ENCODE results near the gene SERP2.
A peak's percentile ranks its signal among the peaks of the same experiment; 100 is the strongest.
"Not testable (repeated sequence)": the region's sequence is repeated elsewhere in the genome, so short reads cannot be mapped to it uniquely, and the experiment has no call there.

SERP2 gene

DNA sequence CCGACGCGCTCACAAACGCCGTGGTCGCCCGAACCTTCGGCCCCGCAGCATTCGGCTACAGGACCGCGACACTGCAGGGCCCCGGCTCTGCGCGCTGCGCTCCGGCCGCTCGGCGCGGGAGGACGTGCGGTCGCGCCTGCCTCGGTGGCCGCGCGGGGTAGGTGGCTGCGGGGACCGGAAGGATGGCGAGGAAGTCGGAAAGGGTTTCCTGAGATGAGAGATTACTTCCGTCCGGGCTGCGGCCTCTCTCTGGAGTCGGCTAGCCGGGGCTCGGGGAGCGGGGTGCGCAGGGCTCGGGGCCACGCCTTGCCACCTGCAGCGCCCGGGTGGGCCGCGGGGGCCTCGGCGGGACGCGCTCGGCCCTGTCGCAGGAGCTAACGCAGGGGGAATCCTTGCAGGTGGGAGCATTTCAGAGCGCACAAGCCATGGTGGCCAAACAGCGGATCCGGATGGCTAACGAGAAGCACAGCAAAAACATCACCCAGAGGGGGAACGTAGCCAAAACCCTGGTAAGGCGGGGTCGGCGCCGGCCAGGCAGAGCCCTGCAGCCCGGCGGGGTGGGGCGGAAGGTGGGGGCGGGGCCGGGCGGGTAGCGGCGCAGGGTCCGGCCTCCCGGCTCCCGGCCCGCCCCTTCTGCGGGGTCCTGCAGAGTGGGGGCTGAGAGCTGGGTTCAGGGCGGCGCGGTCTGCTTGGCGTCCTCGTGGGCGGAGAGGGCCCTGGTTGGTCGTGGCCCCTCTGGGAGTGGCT, at the start of gene SERP2:
TSS of gene SERP2 (plus strand) at position 224 of the 747 bp plus-strand sequence. CDS start at position 426, 202 bp downstream.
- no peak for DNase-seq (ENCODE audit: low read depth)
- in situ Hi-C loops (cut with HindIII; ENCODE audit: low sequenced_read_pairs) = loop anchor here (5.0 kb wide), 1 partner anchor 51 kb away; no protein-coding TSS in a partner anchor
- TF ChIP-seq, protein P1, sequence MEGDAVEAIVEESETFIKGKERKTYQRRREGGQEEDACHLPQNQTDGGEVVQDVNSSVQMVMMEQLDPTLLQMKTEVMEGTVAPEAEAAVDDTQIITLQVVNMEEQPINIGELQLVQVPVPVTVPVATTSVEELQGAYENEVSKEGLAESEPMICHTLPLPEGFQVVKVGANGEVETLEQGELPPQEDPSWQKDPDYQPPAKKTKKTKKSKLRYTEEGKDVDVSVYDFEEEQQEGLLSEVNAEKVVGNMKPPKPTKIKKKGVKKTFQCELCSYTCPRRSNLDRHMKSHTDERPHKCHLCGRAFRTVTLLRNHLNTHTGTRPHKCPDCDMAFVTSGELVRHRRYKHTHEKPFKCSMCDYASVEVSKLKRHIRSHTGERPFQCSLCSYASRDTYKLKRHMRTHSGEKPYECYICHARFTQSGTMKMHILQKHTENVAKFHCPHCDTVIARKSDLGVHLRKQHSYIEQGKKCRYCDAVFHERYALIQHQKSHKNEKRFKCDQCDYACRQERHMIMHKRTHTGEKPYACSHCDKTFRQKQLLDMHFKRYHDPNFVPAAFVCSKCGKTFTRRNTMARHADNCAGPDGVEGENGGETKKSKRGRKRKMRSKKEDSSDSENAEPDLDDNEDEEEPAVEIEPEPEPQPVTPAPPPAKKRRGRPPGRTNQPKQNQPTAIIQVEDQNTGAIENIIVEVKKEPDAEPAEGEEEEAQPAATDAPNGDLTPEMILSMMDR (IDR thresholded peaks at IDR 0.05; ENCODE audit: low read depth, low read length, missing control alignments) = no peak
- H3K4me3 ChIP-seq (ENCODE audit: low read depth, low read length) = peak within 1 kb of the TSS; percentile 47

DNA sequence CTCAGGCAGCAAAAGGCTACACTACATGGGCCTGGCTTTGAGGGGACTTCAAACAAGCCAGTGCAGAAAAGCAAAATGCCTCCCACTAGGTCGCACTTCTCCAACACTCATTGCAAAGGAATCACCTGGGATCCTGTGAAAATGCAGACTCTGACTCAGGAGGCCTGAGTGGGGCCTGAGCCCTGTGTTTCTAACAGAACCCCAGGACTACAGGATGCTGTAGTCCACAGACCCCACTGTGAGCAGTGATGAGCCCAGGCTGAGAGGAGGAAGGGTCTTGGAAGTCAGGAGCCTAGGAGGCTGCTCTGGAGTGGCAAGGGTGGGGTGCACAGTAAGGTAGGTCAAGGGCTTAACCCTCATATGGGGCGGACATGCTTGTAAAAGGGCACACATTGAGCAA, 46.7 kb upstream of the SERP2 start:
- in situ Hi-C loops (cut with HindIII; ENCODE audit: low sequenced_read_pairs) = no loop called here
- H3K4me3 ChIP-seq (ENCODE audit: low read depth, low read length) = no peak overlapping the region
- TF ChIP-seq, protein P1 (IDR thresholded peaks at IDR 0.05; ENCODE audit: low read depth, low read length, missing control alignments) = no peak
- DNase-seq (ENCODE audit: low read depth) = no peak

DNA sequence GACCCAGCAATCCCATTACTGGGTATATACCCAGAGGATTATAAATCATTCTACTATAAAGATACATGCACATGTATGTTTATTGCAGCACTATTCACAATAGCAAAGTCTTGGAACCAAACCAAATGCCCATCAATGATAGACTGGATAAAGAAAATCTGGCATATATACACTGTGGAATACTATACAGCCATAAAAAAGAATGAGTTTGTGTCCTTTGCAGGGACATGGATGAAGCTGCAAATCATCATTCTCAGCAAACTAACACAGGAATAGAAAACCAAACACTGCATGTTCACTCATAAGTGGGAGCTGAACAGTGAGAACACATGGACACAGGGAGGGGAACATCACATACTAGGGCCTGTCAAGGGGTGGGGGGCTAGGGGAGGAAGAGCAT, 44.6 kb upstream of the SERP2 start:
- in situ Hi-C loops (cut with HindIII; ENCODE audit: low sequenced_read_pairs); H3K4me3 ChIP-seq (ENCODE audit: low read depth, low read length); DNase-seq (ENCODE audit: low read depth): not testable (repeated sequence)

DNA sequence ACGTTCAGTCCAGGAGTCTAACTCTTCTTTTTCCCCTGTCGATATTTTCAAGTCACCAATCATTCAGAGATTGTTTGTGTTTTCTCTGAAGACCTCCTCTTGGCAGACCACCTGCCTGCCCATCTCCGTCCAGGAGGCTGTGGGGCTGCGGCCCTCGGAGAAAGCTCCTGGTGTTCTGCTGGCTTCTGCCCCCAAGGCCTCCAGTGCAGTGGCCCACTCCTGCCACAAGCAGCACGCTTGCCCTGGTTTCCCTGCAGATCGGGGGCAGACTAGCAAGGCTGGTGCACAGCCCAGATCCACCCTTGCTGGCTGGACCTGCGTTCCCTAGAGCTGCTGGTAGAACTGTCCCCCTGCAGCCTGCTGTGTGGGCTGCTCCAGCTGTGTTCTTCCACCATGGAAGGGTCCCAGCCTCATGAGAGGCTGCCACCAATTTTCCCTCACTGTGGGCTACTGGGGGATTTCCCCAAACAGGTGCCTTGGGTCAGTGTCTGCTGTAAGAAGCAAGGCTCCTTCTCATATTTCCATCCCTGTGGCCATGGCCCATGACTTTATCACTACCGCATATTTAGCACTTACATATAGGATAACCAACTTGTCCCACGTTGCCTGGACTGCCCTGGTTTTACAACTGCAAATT, 43.6 kb upstream of the SERP2 start:
- H3K4me3 ChIP-seq (ENCODE audit: low read depth, low read length) = no peak overlapping the region
- no peak for DNase-seq (ENCODE audit: low read depth)
- TF ChIP-seq, protein P1 (IDR thresholded peaks at IDR 0.05; ENCODE audit: low read depth, low read length, missing control alignments) = no peak
- in situ Hi-C loops (cut with HindIII; ENCODE audit: low sequenced_read_pairs) = no loop called here

DNA sequence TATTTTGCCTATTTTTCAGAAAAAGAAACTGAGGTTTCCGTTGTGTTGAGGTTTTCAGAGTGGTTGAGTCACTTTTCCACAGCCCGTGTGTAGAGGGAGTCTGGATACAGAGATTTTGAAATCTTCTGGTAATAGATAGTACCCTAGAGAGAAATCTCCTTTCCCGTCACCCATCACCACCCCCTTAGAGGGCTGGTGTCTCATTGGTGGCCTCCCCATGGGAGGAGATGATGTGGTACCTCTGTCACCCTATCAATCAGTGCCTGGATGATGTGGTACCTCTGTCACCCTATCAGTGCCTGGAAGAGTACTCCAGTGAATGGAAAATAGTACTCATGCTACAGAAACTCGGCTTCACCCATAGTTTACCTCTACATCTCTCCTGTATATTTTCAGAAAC, 42.2 kb upstream of the SERP2 start:
- no peak overlapping the region for H3K4me3 ChIP-seq (ENCODE audit: low read depth, low read length)
- no peak for DNase-seq (ENCODE audit: low read depth)
- TF ChIP-seq, protein P1 (IDR thresholded peaks at IDR 0.05; ENCODE audit: low read depth, low read length, missing control alignments) = no peak
- in situ Hi-C loops (cut with HindIII; ENCODE audit: low sequenced_read_pairs) = no loop called here

DNA sequence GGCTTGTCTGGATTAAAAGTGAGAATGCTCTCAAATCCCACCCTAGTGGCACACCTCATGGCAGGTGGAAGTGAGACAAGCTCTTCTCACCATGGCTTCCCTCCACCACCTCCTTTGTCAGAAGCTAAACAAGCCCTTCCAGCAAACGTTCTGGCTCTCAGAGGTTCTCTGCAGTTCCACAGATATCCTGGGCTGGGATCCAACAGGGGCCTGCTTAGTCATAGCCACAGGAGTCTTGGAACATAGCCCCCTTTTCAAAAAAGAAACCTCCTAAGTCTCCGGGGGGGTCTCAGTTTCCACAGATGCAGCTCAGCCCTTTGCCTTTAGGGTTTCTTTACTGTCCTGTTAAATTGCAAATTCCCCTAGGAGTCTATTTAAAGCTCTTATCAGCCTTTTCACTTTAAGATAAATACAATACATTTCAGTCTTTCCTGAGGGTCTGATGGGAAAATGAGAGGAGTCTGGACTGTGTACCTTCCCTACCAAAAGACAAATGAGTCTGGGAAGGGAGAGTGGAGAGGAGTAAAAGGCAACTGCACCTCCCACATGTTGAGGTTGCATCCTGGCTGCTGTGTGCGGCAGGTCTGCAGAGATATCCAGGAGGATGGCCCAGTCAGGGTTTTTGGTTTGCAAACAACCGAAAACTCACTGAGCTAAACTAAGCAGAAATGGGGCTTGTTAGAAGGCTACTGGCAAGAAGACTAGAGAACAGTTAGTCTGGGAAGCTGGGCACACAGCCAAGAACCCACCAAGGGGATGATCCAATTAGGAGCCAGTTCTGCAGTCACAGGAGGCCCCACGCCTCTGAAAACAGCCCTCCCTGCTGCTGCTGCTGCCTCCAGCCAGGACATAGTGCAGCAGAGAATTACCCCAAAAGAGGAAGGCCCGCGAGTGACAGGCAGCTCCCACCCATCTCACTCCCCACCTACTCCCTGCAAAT, 41.4 kb upstream of the SERP2 start:
- peak overlapping the region; percentile 4 for H3K4me3 ChIP-seq (ENCODE audit: low read depth, low read length)
- DNase-seq (ENCODE audit: low read depth) = peak; percentile 98
- TF ChIP-seq, protein P1 (IDR thresholded peaks at IDR 0.05; ENCODE audit: low read depth, low read length, missing control alignments) = no peak
- in situ Hi-C loops (cut with HindIII; ENCODE audit: low sequenced_read_pairs) = no loop called here

Data from astrocyte of the cerebellum (primary cell).